CD4-positive, alpha-beta T cell treated with Interleukin-4 for 1 hour (primary cell): ENCODE results near the gene PURA.
"Not testable (repeated sequence)": the region's sequence is repeated elsewhere in the genome, so short reads cannot be mapped to it uniquely, and the experiment has no call there.

Source experiments
- DNase-seq, 2 donors: peaks; one replicate each; pipeline ENCODE4 v3.0.0-alpha.2; 2020 to 2022

PURA gene

GRCh38 chr5:140141241-140141640, 27.3 kb downstream of the PURA start:
- no peak for DNase-seq

GRCh38 chr5:140142246-140142645, 28.3 kb downstream of the PURA start:
- no peak for DNase-seq

GRCh38 chr5:140142856-140143255, 28.9 kb downstream of the PURA start:
- DNase-seq, result no peak

- no peak for DNase-seq
Measured at GRCh38 chr5:140143521-140144258, 29.8 kb downstream of the PURA start.

- DNase-seq, result no peak
Measured at GRCh38 chr5:140145256-140145655, 31.3 kb downstream of the PURA start.

GRCh38 chr5:140145818-140146522, 32.1 kb downstream of the PURA start:
- peak; percentile 51 to 57 for DNase-seq

GRCh38 chr5:140146523-140146842, 32.6 kb downstream of the PURA start:
- DNase-seq, result no peak

GRCh38 chr5:140147460-140147859, 33.6 kb downstream of the PURA start:
- no peak for DNase-seq

GRCh38 chr5:140148508-140148907, 34.6 kb downstream of the PURA start:
- no peak for DNase-seq

- no peak for DNase-seq
Measured at GRCh38 chr5:140150201-140150600, 36.3 kb downstream of the PURA start.

- no peak for DNase-seq
Measured at GRCh38 chr5:140151144-140152021, 37.5 kb downstream of the PURA start.

- DNase-seq, result no peak
Measured at GRCh38 chr5:140152022-140152999, 38.4 kb downstream of the PURA start.

GRCh38 chr5:140153255-140153654, 39.3 kb downstream of the PURA start:
- DNase-seq, result no peak

GRCh38 chr5:140153905-140154304, 40.0 kb downstream of the PURA start:
- DNase-seq, result no peak

GRCh38 chr5:140154710-140155381, 40.9 kb downstream of the PURA start:
- not testable (repeated sequence) for DNase-seq

- peak; percentile 86 for DNase-seq
Measured at GRCh38 chr5:140157032-140157781, 43.3 kb downstream of the PURA start.

- DNase-seq, result no peak
Measured at GRCh38 chr5:140159014-140159927, 45.4 kb downstream of the PURA start.

- DNase-seq, result no peak
Measured at GRCh38 chr5:140162275-140162674, 48.4 kb downstream of the PURA start.

- DNase-seq, result no peak
Measured at GRCh38 chr5:140162781-140163180, 48.9 kb downstream of the PURA start.
